Neutrophil (primary cell): ENCODE results near the gene GMFB.
"Not testable (repeated sequence)": the region's sequence is repeated elsewhere in the genome, so short reads cannot be mapped to it uniquely, and the experiment has no call there.

ENCODE experiments used
- H3K27ac ChIP-seq: fragments of 200-600 bp; sonication (generic); 2 replicates; pipeline ENCODE4 v1.5.1; 2016; ENCODE audit warnings: mild to moderate bottlenecking, moderate library complexity
- H3K27me3 ChIP-seq: fragments of 200-600 bp; sonication (generic); 2 replicates; pipeline ENCODE4 v1.6.0; 2016; ENCODE audit warnings: mild to moderate bottlenecking
- H3K36me3 ChIP-seq: fragments of 200-600 bp; sonication (generic); 2 replicates; pipeline ENCODE4 v1.5.1; 2017
- H3K4me1 ChIP-seq, 2 experiments: fragments of 200-600 bp in 1 of 2; sonication (generic) in 1 of 2; 1 replicate in 1 of 2; 2 replicates in 1 of 2; pipeline versions ENCODE4 v1.5.1 to v1.6.1; 2013 to 2016; ENCODE audit warnings: low read depth in 1 of 2, low read length in 1 of 2, mild to moderate bottlenecking in 1 of 2, moderate library complexity in 1 of 2; ENCODE audit not compliant: control insufficient read depth in 1 of 2, insufficient read depth in 1 of 2
- H3K4me3 ChIP-seq, 2 experiments: fragments of 200-600 bp in 1 of 2; sonication (generic) in 1 of 2; 1 replicate in 1 of 2; 2 replicates in 1 of 2; pipeline ENCODE4 v1.5.1; 2013 to 2016; ENCODE audit warnings: low read depth in 1 of 2, low read length in 1 of 2, mild to moderate bottlenecking in 1 of 2, moderate library complexity in 1 of 2
- H3K9me3 ChIP-seq: fragments of 200-600 bp; sonication (generic); 2 replicates; pipeline ENCODE4 v1.5.1; 2016
- CTCF ChIP-seq: fragments of 200-600 bp; sonication (generic); IDR thresholded peaks from 2 replicates; pipeline ENCODE4 v1.5.1; 2016; ENCODE audit warnings: antibody characterized with exemption

The GMFB gene

GRCh38 chr14:54438703-54439102, 50.1 kb downstream of the GMFB start:
- Histone ChIP-seq H3K4me1 (peaks cover 24 to 30% of the 10 kb centered on the region in 2 experiments), H3K9me3 (no peaks in the 10 kb centered on the region), H3K27me3 (no peaks in the 10 kb centered on the region), H3K27ac (no peak overlapping the region), H3K4me3 (no peak overlapping the region), H3K36me3 (no peaks in the 10 kb centered on the region)
- no peak for TF ChIP-seq CTCF

GRCh38 chr14:54437954-54438353, 50.8 kb downstream of the GMFB start:
- H3K27me3 ChIP-seq, H3K36me3 ChIP-seq, H3K27ac ChIP-seq, H3K9me3 ChIP-seq, H3K4me3 ChIP-seq: not testable (repeated sequence)
- H3K4me1 ChIP-seq: peaks cover 24 to 30% of the 10 kb centered on the region in 2 experiments

- Histone ChIP-seq H3K9me3 (no peaks in the 10 kb centered on the region), H3K36me3 (no peaks in the 10 kb centered on the region), H3K4me1 (peaks cover 12 to 19% of the 10 kb centered on the region in 2 experiments), H3K4me3 (no peak overlapping the region), H3K27ac (no peak overlapping the region), H3K27me3 (no peaks in the 10 kb centered on the region)
- no peak for TF ChIP-seq CTCF
These were observed 53.2 kb downstream of the GMFB start for GRCh38 chr14:54435500-54435981.

GRCh38 chr14:54428527-54428926, 60.3 kb downstream of the GMFB start:
- no peak for TF ChIP-seq CTCF
- H3K9me3 ChIP-seq: no peaks in the 10 kb centered on the region
- no peak overlapping the region for H3K27ac ChIP-seq
- H3K36me3 ChIP-seq: peaks cover 43% of the 10 kb centered on the region
- H3K27me3 ChIP-seq: no peaks in the 10 kb centered on the region
- H3K4me1 ChIP-seq: no peaks in the 10 kb centered on the region
- H3K4me3 ChIP-seq: no peak overlapping the region

GRCh38 chr14:54427871-54428270, 60.9 kb downstream of the GMFB start:
- Histone ChIP-seq H3K27ac (no peak overlapping the region), H3K36me3 (peaks cover 43% of the 10 kb centered on the region), H3K27me3 (no peaks in the 10 kb centered on the region), H3K4me1 (no peaks in the 10 kb centered on the region), H3K9me3 (no peaks in the 10 kb centered on the region), H3K4me3 (no peak overlapping the region)
- TF ChIP-seq CTCF: no peak

- no peaks in the 10 kb centered on the region for H3K27me3 ChIP-seq
- H3K36me3 ChIP-seq: peaks cover 49% of the 10 kb centered on the region
- no peaks in the 10 kb centered on the region for H3K9me3 ChIP-seq
- no peak overlapping the region for H3K27ac ChIP-seq
- no peaks in the 10 kb centered on the region for H3K4me1 ChIP-seq
- no peak for TF ChIP-seq CTCF
- no peak overlapping the region for H3K4me3 ChIP-seq
These were observed 63.1 kb downstream of the GMFB start for GRCh38 chr14:54425537-54426274.
